WTC11 (cell line): ENCODE data around the gene R3HDM1. TPM values are rescaled to one million over a fixed set of nuclear protein-coding genes. Genes with fewer than 3 reads are reported as not detected.
"Not testable (repeated sequence)": the region's sequence is repeated elsewhere in the genome, so short reads cannot be mapped to it uniquely, and the experiment has no call there.

Source experiments
- ATAC-seq: fragments of 200-7000 bp; cut with Tn5 transposase; 2 replicates; pipeline ENCODE4 v1.10.0; 2021; ENCODE audit warnings: mild to moderate bottlenecking, moderate library complexity
- CTCF ChIA-PET: fragments of 300-600 bp; sonication (Branson Sonifier 250); formaldehyde crosslinking; loops from one replicate; lab custom pipeline; 2021; ENCODE audit warnings: antibody characterized with exemption; lab: Charles Lee
- POLR2A ChIA-PET: fragments of 350-600 bp; sonication (Branson Sonifier 250); formaldehyde crosslinking; loops from one replicate; lab custom pipeline; 2021; ENCODE audit warnings: antibody characterized with exemption; lab: Charles Lee
- DNase-seq: peaks from one replicate; pipeline ENCODE4 v3.0.0; 2021; ENCODE audit warnings: low spot score
- H3K27ac Mint-ChIP-seq: 2 replicates; pipeline ENCODE4 v1.8.0; 2021; ENCODE audit warnings: mixed read lengths
- H3K27me3 Mint-ChIP-seq: 2 replicates; pipeline ENCODE4 v1.8.0; 2021; ENCODE audit warnings: low read depth, mild to moderate bottlenecking, moderate library complexity, mixed read lengths
- H3K36me3 Mint-ChIP-seq: 2 replicates; pipeline ENCODE4 v1.8.0; 2021; ENCODE audit warnings: mixed read lengths
- H3K4me1 Mint-ChIP-seq: 2 replicates; pipeline ENCODE4 v1.8.0; 2022; ENCODE audit warnings: mixed read lengths
- H3K4me3 Mint-ChIP-seq: 2 replicates; pipeline ENCODE4 v1.8.0; 2021; ENCODE audit warnings: mild to moderate bottlenecking, moderate library complexity, mixed read lengths
- H3K9me3 Mint-ChIP-seq: 2 replicates; pipeline ENCODE4 v1.8.0; 2021; ENCODE audit warnings: mixed read lengths
- ATF2 ChIP-seq: sonication (generic); formaldehyde crosslinking; IDR thresholded peaks from 2 replicates; pipeline ENCODE4 v1.8.1; 2022; ENCODE audit warnings: low read depth, missing genetic modification reagents, borderline replicate concordance
- EMX1 ChIP-seq: fragments of 250-450 bp; sonication (Bioruptor Pico); IDR thresholded peaks from 2 replicates; pipeline ENCODE4 v1.8.0; 2021; ENCODE audit warnings: mild to moderate bottlenecking
- MAX ChIP-seq: sonication (generic); formaldehyde crosslinking; IDR thresholded peaks from 2 replicates; pipeline ENCODE4 v1.8.0; 2022; ENCODE audit warnings: mild to moderate bottlenecking, missing genetic modification reagents
- OVOL2 ChIP-seq: fragments of 250-450 bp; sonication (Bioruptor Pico); IDR thresholded peaks from 2 replicates; pipeline ENCODE4 v1.9.0; 2021; ENCODE audit warnings: mild to moderate bottlenecking, borderline replicate concordance
- SOX15 ChIP-seq: fragments of 250-450 bp; sonication (Bioruptor Pico); IDR thresholded peaks from 2 replicates; pipeline ENCODE4 v1.9.0; 2021; ENCODE audit warnings: mild to moderate bottlenecking
- ZNF396 ChIP-seq: fragments of 250-450 bp; sonication (Bioruptor Pico); IDR thresholded peaks from 2 replicates; pipeline ENCODE4 v1.8.0; 2021; ENCODE audit warnings: mild to moderate bottlenecking, moderate library complexity, borderline replicate concordance
- ZNF423 ChIP-seq: fragments of 250-450 bp; sonication (Bioruptor Pico); IDR thresholded peaks from 2 replicates; pipeline ENCODE4 v2.1.2; 2022; ENCODE audit warnings: mild to moderate bottlenecking, moderate library complexity
- ZNF425 ChIP-seq: fragments of 250-450 bp; sonication (Bioruptor Pico); conservative IDR thresholded peaks from 2 replicates; pipeline ENCODE4 v1.9.0; 2021; ENCODE audit warnings: mild to moderate bottlenecking
- total RNA-seq: library from RNA; stranded (reverse); gene quantifications from 3 replicates; pipeline ENCODE4 v1.2.3, GENCODE V29; 2021
- TF ChIP-seq, protein P1 (sequence below): fragments of 200-600 bp; IDR thresholded peaks from 2 replicates; pipeline ENCODE4 v1.8.0; 2022; ENCODE audit warnings: antibody characterized with exemption
- TF ChIP-seq, protein P2 (sequence below): sonication (generic); formaldehyde crosslinking; IDR thresholded peaks from 2 replicates; pipeline ENCODE4 v1.8.0; 2023; ENCODE audit warnings: missing genetic modification reagents, mild to moderate bottlenecking, borderline replicate concordance
- TF ChIP-seq, protein P3 (sequence below): fragments of 250-450 bp; sonication (Bioruptor Pico); IDR thresholded peaks from 2 replicates; pipeline ENCODE4 v1.9.0; 2021; ENCODE audit warnings: mild to moderate bottlenecking

Gene R3HDM1
- total RNA-seq, 1 experiment from 2014 or later, result 58.4 TPM

DNA sequence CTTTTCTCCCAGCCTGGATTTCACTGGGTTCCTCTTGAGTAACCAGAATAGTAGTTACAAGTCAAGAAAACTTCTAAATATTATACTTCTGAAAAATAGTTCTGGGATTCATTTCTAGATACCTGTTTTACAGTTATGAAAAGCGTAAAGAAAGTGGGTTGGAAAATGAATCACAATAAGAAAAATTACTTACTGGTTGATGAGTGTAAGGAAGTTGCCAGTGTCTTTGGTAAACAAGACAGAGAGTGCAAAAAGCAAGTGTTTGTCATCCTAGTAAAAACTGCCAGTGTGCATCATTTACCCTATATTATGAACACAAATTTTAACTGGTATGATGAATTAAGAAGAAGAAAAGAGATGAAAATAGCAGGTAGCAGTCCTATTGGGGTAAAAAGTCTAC lies 88.9 kb downstream of the R3HDM1 start (continued):
- TF ChIP-seq, protein P1, sequence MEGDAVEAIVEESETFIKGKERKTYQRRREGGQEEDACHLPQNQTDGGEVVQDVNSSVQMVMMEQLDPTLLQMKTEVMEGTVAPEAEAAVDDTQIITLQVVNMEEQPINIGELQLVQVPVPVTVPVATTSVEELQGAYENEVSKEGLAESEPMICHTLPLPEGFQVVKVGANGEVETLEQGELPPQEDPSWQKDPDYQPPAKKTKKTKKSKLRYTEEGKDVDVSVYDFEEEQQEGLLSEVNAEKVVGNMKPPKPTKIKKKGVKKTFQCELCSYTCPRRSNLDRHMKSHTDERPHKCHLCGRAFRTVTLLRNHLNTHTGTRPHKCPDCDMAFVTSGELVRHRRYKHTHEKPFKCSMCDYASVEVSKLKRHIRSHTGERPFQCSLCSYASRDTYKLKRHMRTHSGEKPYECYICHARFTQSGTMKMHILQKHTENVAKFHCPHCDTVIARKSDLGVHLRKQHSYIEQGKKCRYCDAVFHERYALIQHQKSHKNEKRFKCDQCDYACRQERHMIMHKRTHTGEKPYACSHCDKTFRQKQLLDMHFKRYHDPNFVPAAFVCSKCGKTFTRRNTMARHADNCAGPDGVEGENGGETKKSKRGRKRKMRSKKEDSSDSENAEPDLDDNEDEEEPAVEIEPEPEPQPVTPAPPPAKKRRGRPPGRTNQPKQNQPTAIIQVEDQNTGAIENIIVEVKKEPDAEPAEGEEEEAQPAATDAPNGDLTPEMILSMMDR, result no peak
- TF ChIP-seq OVOL2 (CRISPR knock-in tag), result no peak
- TF ChIP-seq ZNF425 (CRISPR knock-in tag), result no peak
- no peak for TF ChIP-seq ZNF396 (CRISPR knock-in tag)
- TF ChIP-seq, protein P2, sequence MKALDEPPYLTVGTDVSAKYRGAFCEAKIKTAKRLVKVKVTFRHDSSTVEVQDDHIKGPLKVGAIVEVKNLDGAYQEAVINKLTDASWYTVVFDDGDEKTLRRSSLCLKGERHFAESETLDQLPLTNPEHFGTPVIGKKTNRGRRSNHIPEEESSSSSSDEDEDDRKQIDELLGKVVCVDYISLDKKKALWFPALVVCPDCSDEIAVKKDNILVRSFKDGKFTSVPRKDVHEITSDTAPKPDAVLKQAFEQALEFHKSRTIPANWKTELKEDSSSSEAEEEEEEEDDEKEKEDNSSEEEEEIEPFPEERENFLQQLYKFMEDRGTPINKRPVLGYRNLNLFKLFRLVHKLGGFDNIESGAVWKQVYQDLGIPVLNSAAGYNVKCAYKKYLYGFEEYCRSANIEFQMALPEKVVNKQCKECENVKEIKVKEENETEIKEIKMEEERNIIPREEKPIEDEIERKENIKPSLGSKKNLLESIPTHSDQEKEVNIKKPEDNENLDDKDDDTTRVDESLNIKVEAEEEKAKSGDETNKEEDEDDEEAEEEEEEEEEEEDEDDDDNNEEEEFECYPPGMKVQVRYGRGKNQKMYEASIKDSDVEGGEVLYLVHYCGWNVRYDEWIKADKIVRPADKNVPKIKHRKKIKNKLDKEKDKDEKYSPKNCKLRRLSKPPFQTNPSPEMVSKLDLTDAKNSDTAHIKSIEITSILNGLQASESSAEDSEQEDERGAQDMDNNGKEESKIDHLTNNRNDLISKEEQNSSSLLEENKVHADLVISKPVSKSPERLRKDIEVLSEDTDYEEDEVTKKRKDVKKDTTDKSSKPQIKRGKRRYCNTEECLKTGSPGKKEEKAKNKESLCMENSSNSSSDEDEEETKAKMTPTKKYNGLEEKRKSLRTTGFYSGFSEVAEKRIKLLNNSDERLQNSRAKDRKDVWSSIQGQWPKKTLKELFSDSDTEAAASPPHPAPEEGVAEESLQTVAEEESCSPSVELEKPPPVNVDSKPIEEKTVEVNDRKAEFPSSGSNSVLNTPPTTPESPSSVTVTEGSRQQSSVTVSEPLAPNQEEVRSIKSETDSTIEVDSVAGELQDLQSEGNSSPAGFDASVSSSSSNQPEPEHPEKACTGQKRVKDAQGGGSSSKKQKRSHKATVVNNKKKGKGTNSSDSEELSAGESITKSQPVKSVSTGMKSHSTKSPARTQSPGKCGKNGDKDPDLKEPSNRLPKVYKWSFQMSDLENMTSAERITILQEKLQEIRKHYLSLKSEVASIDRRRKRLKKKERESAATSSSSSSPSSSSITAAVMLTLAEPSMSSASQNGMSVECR (CRISPR knock-in tag), result no peak
- TF ChIP-seq ATF2 (CRISPR knock-in tag), result no peak

DNA sequence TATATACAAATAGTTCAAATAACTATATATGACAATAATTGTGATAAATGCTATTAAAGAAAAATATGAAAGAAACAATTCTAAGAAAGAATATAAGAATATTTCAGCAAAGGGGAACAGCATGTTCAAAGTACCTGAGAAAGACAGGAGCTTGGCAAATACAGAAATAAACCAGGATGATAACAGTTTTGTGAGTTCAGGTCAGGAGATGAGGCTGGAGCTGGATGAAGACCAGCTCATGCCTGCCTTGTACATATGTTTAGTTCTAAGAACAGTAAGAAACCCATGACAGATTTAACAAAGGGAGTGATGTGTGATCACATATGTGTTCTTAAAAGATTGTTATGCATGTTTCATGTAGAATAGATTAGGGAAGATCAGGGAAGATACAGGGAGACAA lies 98.2 kb downstream of the R3HDM1 start:
- Mint-ChIP-seq H3K4me3 (no peak overlapping the region), H3K27ac (no peak overlapping the region; the same call in 1 of the 2 replicates), H3K27me3 (no peaks in the 10 kb centered on the region), H3K36me3 (peaks cover 7% of the 10 kb centered on the region), H3K4me1 (no peaks in the 10 kb centered on the region), H3K9me3 (no peaks in the 10 kb centered on the region)
- TF ChIP-seq EMX1 (CRISPR knock-in tag), result no peak
- no peak for TF ChIP-seq ZNF423 (CRISPR knock-in tag)
- no peak for TF ChIP-seq MAX (CRISPR knock-in tag)
- TF ChIP-seq, protein P3, sequence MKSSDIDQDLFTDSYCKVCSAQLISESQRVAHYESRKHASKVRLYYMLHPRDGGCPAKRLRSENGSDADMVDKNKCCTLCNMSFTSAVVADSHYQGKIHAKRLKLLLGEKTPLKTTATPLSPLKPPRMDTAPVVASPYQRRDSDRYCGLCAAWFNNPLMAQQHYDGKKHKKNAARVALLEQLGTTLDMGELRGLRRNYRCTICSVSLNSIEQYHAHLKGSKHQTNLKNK (CRISPR knock-in tag), result no peak
- TF ChIP-seq SOX15 (CRISPR knock-in tag), result no peak
- ChIA-PET POLR2A (no interaction called here), CTCF (no interaction called here)
- ATAC-seq (no peak), DNase-seq (no peak)

GRCh38 chr2:135630034-135630433 lies 98.8 kb downstream of the R3HDM1 start:
- H3K27ac Mint-ChIP-seq, H3K36me3 Mint-ChIP-seq, POLR2A ChIA-PET, H3K4me1 Mint-ChIP-seq, H3K9me3 Mint-ChIP-seq, H3K4me3 Mint-ChIP-seq, CTCF ChIA-PET, H3K27me3 Mint-ChIP-seq, DNase-seq, ATAC-seq: not testable (repeated sequence)
